Neuronal stem cell (in vitro differentiated cells): ENCODE results near the gene EPC2.

Experiments
- DNase-seq: peaks from one replicate; pipeline ENCODE4 v3.0.0-alpha.2; 2013; ENCODE audit warnings: low spot score
- H2AFZ ChIP-seq: one replicate; pipeline ENCODE4 v1.6.1; 2013; ENCODE audit warnings: mild to moderate bottlenecking, low read length, inconsistent platforms
- H2AK5ac ChIP-seq: 2 replicates; pipeline ENCODE4 v1.6.1; 2013; ENCODE audit warnings: low read depth, mild to moderate bottlenecking, inconsistent platforms, low read length, moderate library complexity, mixed read lengths
- H2BK120ac ChIP-seq: 2 replicates; pipeline ENCODE4 v1.6.1; 2013; ENCODE audit warnings: low read depth, mild to moderate bottlenecking, inconsistent platforms, low read length, moderate library complexity, mixed read lengths
- H2BK12ac ChIP-seq: one replicate; pipeline ENCODE4 v1.6.1; 2013; ENCODE audit warnings: low read length, inconsistent platforms
- H2BK15ac ChIP-seq: 2 replicates; pipeline ENCODE4 v1.6.1; 2013; ENCODE audit warnings: mild to moderate bottlenecking, low read length, inconsistent platforms, mixed read lengths
- H2BK5ac ChIP-seq: one replicate; pipeline ENCODE4 v1.6.1; 2013; ENCODE audit warnings: inconsistent platforms, mild to moderate bottlenecking, low read length, moderate library complexity
- H3K14ac ChIP-seq: one replicate; pipeline ENCODE4 v1.6.1; 2013; ENCODE audit warnings: low read length, inconsistent platforms
- H3K18ac ChIP-seq: 2 replicates; pipeline ENCODE4 v1.6.1; 2013; ENCODE audit warnings: low read length, inconsistent platforms
- H3K23ac ChIP-seq: 2 replicates; pipeline ENCODE4 v1.6.1; 2013; ENCODE audit warnings: low read depth, mild to moderate bottlenecking, mixed read lengths, low read length, inconsistent platforms; ENCODE audit not compliant: poor library complexity
- H3K27ac ChIP-seq: replicated peaks from 3 replicates; pipeline ENCODE4 v1.5.1; 2013; ENCODE audit warnings: low read length, inconsistent platforms
- H3K27me3 ChIP-seq, 3 experiments: 2 replicates each; pipeline ENCODE4 v1.6.1; 2013; ENCODE audit warnings: low read length in 3 of 3, mild to moderate bottlenecking in 2 of 3, inconsistent platforms in 1 of 3, low read depth in 1 of 3, mixed read lengths in 1 of 3, moderate library complexity in 1 of 3; ENCODE audit not compliant: control insufficient read depth in 3 of 3, insufficient read depth in 3 of 3
- H3K36me3 ChIP-seq, 2 donors: replicated peaks in 1 of 2; 2 replicates each; pipeline ENCODE4 v1.6.1; 2013; ENCODE audit warnings: low read length in 2 of 2; ENCODE audit not compliant: control insufficient read depth in 2 of 2, insufficient read depth in 2 of 2
- H3K4ac ChIP-seq: 2 replicates; pipeline ENCODE4 v1.6.1; 2013; ENCODE audit warnings: inconsistent platforms, mild to moderate bottlenecking, low read length, moderate library complexity
- H3K4me1 ChIP-seq, 2 donors: 1 replicate in 1 of 2; 2 replicates in 1 of 2; pipeline ENCODE4 v1.6.1; 2013; ENCODE audit warnings: low read length in 2 of 2, low read depth in 1 of 2; ENCODE audit not compliant: control insufficient read depth in 2 of 2, insufficient read depth in 1 of 2
- H3K4me2 ChIP-seq: one replicate; pipeline ENCODE4 v1.6.1; 2013; ENCODE audit warnings: mild to moderate bottlenecking, low read length, inconsistent platforms; ENCODE audit not compliant: insufficient read depth, poor library complexity, severe bottlenecking
- H3K4me3 ChIP-seq, 2 donors: 2 replicates each; pipeline ENCODE4 v1.5.1; 2013; ENCODE audit warnings: low read length in 2 of 2, mild to moderate bottlenecking in 2 of 2, inconsistent platforms in 1 of 2, moderate library complexity in 1 of 2
- H3K79me1 ChIP-seq: one replicate; pipeline ENCODE4 v1.6.1; 2013; ENCODE audit warnings: low read depth, mild to moderate bottlenecking, inconsistent platforms, low read length, moderate library complexity
- H3K9ac ChIP-seq: one replicate; pipeline ENCODE4 v1.6.1; 2013; ENCODE audit warnings: mild to moderate bottlenecking, low read depth, low read length, inconsistent platforms; ENCODE audit not compliant: poor library complexity
- H3K9me3 ChIP-seq, 2 donors: replicated peaks in 1 of 2; 2 replicates each; pipeline versions ENCODE3 to v1.6.1; 2013; ENCODE audit warnings: low read length in 2 of 2, mild to moderate bottlenecking in 2 of 2, inconsistent platforms in 1 of 2, low read depth in 1 of 2, mixed read lengths in 1 of 2, moderate library complexity in 1 of 2; ENCODE audit not compliant: control insufficient read depth in 2 of 2, insufficient read depth in 1 of 2
- H4K8ac ChIP-seq: one replicate; pipeline ENCODE4 v1.6.1; 2013; ENCODE audit warnings: low read depth, mild to moderate bottlenecking, inconsistent platforms, low read length, moderate library complexity
- H4K91ac ChIP-seq: one replicate; pipeline ENCODE4 v1.6.1; 2013; ENCODE audit warnings: low read length, low read depth, mild to moderate bottlenecking, inconsistent platforms; ENCODE audit not compliant: poor library complexity
- WGBS, 2 donors: extraction: QIAGEN DNeasy Blood & Tissue Kit; methylation state at CpG; one replicate each; pipeline ENCODE4 v1.1.7; 2013; ENCODE audit warnings: missing lambda C conversion rate in 2 of 2, mixed read lengths in 1 of 2; ENCODE audit not compliant: insufficient read length in 2 of 2, insufficient replicate concordance in 1 of 2; ENCODE audit errors: extremely low coverage in 2 of 2; 5-methylcytosine and 5-hydroxymethylcytosine counted together

EPC2 gene

GRCh38 chr2:148616662-148617061 is 27.9 kb upstream of the EPC2 start:
- Histone ChIP-seq H4K8ac (no peak overlapping the region), H3K36me3 (no peaks in the 10 kb centered on the region), H2AFZ (no peak overlapping the region), H3K4me1 (peaks cover 12 to 31% of the 10 kb centered on the region in 2 donors), H3K79me1 (no peaks in the 10 kb centered on the region), H3K9me3 (no peaks in the 10 kb centered on the region), H4K91ac (no peak overlapping the region), H3K27me3 (no peaks in the 10 kb centered on the region), H3K4ac (no peak overlapping the region), H3K4me2 (no peak overlapping the region), H2AK5ac (no peak overlapping the region), H2BK12ac (no peak overlapping the region), H3K14ac (no peak overlapping the region), H3K23ac (no peak overlapping the region), H3K18ac (no peak overlapping the region), H3K9ac (no peak overlapping the region), H3K4me3 (no peak overlapping the region), H2BK15ac (no peak overlapping the region), H2BK5ac (no peak overlapping the region), H2BK120ac (no peak overlapping the region), H3K27ac (no peak overlapping the region)
- no peak for DNase-seq

GRCh38 chr2:148617219-148617618 is 27.3 kb upstream of the EPC2 start:
- Histone ChIP-seq H2AK5ac (no peak overlapping the region), H2BK120ac (no peak overlapping the region), H3K9ac (no peak overlapping the region), H2BK15ac (no peak overlapping the region), H3K14ac (no peak overlapping the region), H4K8ac (no peak overlapping the region), H3K18ac (no peak overlapping the region), H3K27ac (no peak overlapping the region), H2AFZ (no peak overlapping the region), H3K23ac (no peak overlapping the region), H3K4me2 (no peak overlapping the region), H3K4ac (no peak overlapping the region), H3K27me3 (no peaks in the 10 kb centered on the region), H2BK12ac (no peak overlapping the region), H2BK5ac (no peak overlapping the region), H4K91ac (no peak overlapping the region), H3K36me3 (no peaks in the 10 kb centered on the region), H3K4me1 (peaks cover 12 to 31% of the 10 kb centered on the region in 2 donors), H3K9me3 (no peaks in the 10 kb centered on the region), H3K4me3 (no peak overlapping the region), H3K79me1 (no peaks in the 10 kb centered on the region)
- WGBS, 2 donors, result no CpG with 5 or more reads among the region's 5 CpGs
- DNase-seq, result no peak

GRCh38 chr2:148619560-148620195 is 24.9 kb upstream of the EPC2 start:
- H2AFZ ChIP-seq, result no peak overlapping the region
- H3K9ac ChIP-seq, result no peak overlapping the region
- H3K79me1 ChIP-seq, result no peaks in the 10 kb centered on the region
- no peak overlapping the region for H2BK12ac ChIP-seq
- H3K36me3 ChIP-seq, result no peaks in the 10 kb centered on the region
- no peak overlapping the region for H3K4ac ChIP-seq
- H3K27ac ChIP-seq, result no peak overlapping the region
- no peak overlapping the region for H3K23ac ChIP-seq
- no peaks in the 10 kb centered on the region for H3K27me3 ChIP-seq
- peaks cover 6 to 18% of the 10 kb centered on the region in 2 donors for H3K4me1 ChIP-seq
- no peak overlapping the region for H2AK5ac ChIP-seq
- H2BK5ac ChIP-seq, result no peak overlapping the region
- H2BK120ac ChIP-seq, result no peak overlapping the region
- no peak for DNase-seq
- no peak overlapping the region for H2BK15ac ChIP-seq
- no peak overlapping the region for H4K8ac ChIP-seq
- no peak overlapping the region for H3K14ac ChIP-seq
- H3K9me3 ChIP-seq, result no peaks in the 10 kb centered on the region
- H3K4me3 ChIP-seq, result no peak overlapping the region
- no peak overlapping the region for H3K18ac ChIP-seq
- no peak overlapping the region for H3K4me2 ChIP-seq
- no CpG with 5 or more reads among the region's 4 CpGs for WGBS, 2 donors
- H4K91ac ChIP-seq, result no peak overlapping the region

GRCh38 chr2:148622366-148622765 is 22.2 kb upstream of the EPC2 start:
- no peak overlapping the region for H3K4me3 ChIP-seq
- no peaks in the 10 kb centered on the region for H3K27me3 ChIP-seq
- H3K23ac ChIP-seq, result no peak overlapping the region
- H3K79me1 ChIP-seq, result no peaks in the 10 kb centered on the region
- no peak overlapping the region for H2BK15ac ChIP-seq
- no peaks in the 10 kb centered on the region for H3K4me1 ChIP-seq
- no peak overlapping the region for H3K14ac ChIP-seq
- H2BK120ac ChIP-seq, result no peak overlapping the region
- no peak overlapping the region for H2AFZ ChIP-seq
- no peak overlapping the region for H3K18ac ChIP-seq
- no peaks in the 10 kb centered on the region for H3K9me3 ChIP-seq
- no peak overlapping the region for H2AK5ac ChIP-seq
- no peak overlapping the region for H3K9ac ChIP-seq
- H3K4ac ChIP-seq, result no peak overlapping the region
- DNase-seq, result no peak
- H2BK5ac ChIP-seq, result no peak overlapping the region
- no peak overlapping the region for H4K91ac ChIP-seq
- no peak overlapping the region for H3K27ac ChIP-seq
- no peak overlapping the region for H4K8ac ChIP-seq
- no peak overlapping the region for H2BK12ac ChIP-seq
- H3K4me2 ChIP-seq, result no peak overlapping the region
- WGBS, 2 donors, result no CpG with 5 or more reads among the region's 3 CpGs
- H3K36me3 ChIP-seq, result no peaks in the 10 kb centered on the region
